Measurements from ENCODE around the gene FRA10AC1.

The FRA10AC1 gene

DNA sequence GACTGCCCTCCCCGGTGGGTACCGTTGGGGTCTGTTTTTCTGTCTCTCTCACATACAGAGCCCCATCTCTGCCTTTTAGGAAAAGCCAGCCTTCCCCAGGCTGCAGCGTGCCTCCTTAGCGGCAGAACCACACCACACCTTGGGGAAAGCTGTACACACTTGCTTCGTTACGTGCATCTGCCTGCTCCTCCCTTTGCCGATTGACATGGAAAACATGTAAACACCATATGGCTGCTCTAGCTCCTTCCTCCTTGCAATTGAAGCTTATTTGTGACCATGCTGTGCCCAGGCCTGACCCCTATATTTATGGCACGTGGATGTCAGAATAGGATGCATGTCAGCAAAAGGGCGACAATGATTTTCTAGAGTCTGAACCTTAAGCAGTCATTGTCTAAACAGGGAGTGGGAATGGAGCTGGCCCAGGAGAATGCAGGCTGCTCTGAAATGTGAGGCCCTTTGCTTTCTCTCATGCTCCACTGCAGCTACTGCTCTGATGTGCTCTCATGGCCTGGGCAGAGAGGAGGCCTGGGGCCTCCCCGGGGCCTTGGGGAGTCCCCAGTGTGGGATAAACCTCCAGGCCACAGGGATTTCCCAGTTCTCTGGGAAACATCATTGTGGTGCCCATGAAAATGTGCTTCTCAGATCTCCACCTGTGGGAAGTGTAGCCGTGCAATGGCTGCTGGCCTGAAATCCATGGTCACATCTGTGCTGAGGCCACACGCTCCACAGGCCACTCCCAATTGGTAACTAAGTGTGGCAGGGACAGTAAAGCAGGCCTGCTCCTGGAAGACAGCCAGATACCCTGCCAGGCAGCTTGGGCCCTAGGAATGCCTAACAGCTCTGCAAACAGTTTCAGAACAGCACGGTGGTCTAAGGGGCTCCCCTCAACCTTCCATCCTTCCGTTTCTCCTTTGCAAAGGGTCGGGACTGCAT lies 71.5 kb downstream of the FRA10AC1 start:
- DNase-seq (ENCODE audit: low read depth, low spot score) = no peak

DNA sequence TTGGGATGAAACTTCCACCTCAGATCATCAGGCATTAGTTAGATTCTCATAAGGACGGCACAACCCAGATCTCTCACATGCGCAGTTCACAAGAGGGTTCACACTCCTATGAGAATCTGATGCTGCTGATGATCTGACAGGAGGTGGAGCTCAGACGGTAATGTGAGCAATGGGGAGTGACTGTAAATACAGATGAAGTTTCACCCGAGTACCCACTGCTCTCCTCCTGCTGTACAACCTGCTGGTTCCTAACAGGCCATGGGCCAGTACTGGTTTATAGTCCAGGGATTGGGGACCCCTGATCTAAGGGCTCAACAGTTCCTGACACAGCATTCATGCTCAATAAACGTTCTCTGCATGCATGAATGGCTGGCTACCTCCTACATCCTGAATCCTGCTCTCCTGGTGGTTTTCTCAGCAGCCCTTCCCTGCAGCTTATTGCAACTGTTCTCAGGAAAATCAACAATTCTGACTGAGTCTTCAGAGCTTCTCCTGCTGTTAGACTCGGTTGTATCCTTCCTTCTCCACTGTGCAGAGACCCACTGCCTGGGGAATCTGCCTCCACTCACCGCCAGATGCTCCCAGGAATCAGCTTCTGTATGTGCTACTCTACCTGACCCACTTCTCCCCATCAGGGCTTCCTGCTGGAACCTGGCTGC lies 72.6 kb downstream of the FRA10AC1 start:
- no peak for DNase-seq (ENCODE audit: low read depth, low spot score)

DNA sequence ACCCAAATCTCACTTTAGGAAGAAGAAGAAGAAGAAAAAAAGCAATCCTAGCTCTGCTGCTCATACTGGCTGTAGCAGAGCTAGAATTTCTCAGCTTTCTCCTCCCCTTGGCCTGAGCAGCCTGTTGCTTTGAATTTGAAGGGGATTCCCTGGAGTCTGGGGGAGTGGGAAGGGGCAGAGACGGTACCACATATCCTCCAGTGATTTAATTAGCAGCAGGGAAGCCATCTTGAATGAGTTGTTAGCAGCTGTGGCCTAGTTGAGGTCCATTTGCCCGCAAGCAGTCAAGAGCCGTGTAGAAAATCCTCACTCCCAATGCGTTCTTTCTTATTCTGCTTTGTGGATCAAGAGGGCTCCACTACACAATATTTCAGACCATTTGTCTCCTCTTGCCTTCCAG lies 73.5 kb downstream of the FRA10AC1 start:
- DNase-seq (ENCODE audit: low read depth, low spot score) = no peak

DNA sequence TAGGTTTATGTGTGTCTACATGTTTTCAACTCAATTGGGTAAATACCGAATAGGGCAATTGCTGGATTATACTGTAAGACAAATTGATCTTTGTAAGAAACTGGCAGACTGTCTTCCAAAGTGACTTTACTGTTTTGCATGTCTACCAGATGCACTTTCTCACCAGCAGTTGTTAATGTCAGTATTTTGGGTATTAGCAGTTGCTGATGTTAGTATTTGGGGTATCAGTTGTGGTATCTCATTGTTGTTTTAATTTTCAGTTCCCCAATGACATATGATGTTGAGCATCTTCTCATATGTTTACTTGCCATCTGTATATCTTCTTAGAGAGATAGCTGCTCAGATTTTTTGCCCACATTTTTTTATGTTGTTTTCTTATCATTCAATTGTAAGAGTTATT lies 79.5 kb downstream of the FRA10AC1 start:
- DNase-seq (ENCODE audit: low read depth, low spot score) = no peak

DNA sequence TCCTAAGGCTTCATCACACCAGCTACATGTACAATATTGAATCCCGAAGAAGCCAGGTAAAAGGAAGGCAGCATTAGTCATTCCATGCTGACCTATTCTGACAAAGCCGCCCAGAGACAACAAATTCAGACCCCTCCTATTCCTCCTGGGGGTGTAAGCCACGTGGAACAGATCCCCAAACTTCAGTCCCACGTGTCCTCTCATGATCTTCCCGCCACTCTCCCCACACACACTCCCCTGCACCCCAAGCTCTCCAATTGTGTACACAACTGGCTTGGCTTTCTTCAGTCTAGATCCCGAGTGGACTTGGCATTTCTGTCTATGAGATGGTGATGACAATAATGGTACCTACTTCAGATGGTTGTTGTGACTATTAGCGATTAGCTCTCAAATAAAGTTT lies 81.5 kb downstream of the FRA10AC1 start:
- DNase-seq (ENCODE audit: low read depth, low spot score) = no peak
